Measurements from ENCODE around the gene PCDHB9.
"Not testable (repeated sequence)": the region's sequence is repeated elsewhere in the genome, so short reads cannot be mapped to it uniquely, and the experiment has no call there.

The PCDHB9 gene

GRCh38 chr5:141186897-141187512 lies at the start of gene PCDHB9:
Gene PCDHB9, plus strand, starts transcription at chr5:141187161. Its CDS starts 158 bp downstream, at chr5:141187319.
- DNase-seq (ENCODE audit: insufficient read length, low spot score) (peak; percentile 60), FAIRE-seq (peak; percentile 46)
- TF ChIP-seq CTCF (IDR thresholded peaks at IDR 0.05; ENCODE audit: insufficient read depth, missing control alignments) = peak; percentile 23

GRCh38 chr5:141137346-141137745 lies 49.6 kb upstream of the PCDHB9 start:
- FAIRE-seq; DNase-seq (ENCODE audit: insufficient read length, low spot score): not testable (repeated sequence)

GRCh38 chr5:141149812-141150211 lies 37.1 kb upstream of the PCDHB9 start, which contains the start of gene PCDHB6:
Gene PCDHB6, plus strand, starts transcription at chr5:141150057. Its CDS starts 201 bp downstream, at chr5:141150258.
- no peak for TF ChIP-seq CTCF (IDR thresholded peaks at IDR 0.05; ENCODE audit: insufficient read depth, missing control alignments)
- DNase-seq (ENCODE audit: insufficient read length, low spot score) = no peak
- no peak for FAIRE-seq

- no peak for FAIRE-seq
- TF ChIP-seq CTCF (IDR thresholded peaks at IDR 0.05; ENCODE audit: insufficient read depth, missing control alignments) = no peak
- DNase-seq (ENCODE audit: insufficient read length, low spot score) = no peak
Observed at GRCh38 chr5:141150224-141150992, 36.6 kb upstream of the PCDHB9 start.

- FAIRE-seq (no peak), DNase-seq (ENCODE audit: insufficient read length, low spot score) (no peak)
- no peak for TF ChIP-seq CTCF (IDR thresholded peaks at IDR 0.05; ENCODE audit: insufficient read depth, missing control alignments)
Observed at GRCh38 chr5:141150993-141151325, 36.0 kb upstream of the PCDHB9 start.

- FAIRE-seq; DNase-seq (ENCODE audit: insufficient read length, low spot score): not testable (repeated sequence)
Observed at GRCh38 chr5:141151632-141152031, 35.3 kb upstream of the PCDHB9 start.

- not testable (repeated sequence) for FAIRE-seq; DNase-seq (ENCODE audit: insufficient read length, low spot score)
Observed at GRCh38 chr5:141152096-141152495, 34.9 kb upstream of the PCDHB9 start.

GRCh38 chr5:141155540-141156374 lies 31.2 kb upstream of the PCDHB9 start:
- FAIRE-seq = peak; percentile 78

GRCh38 chr5:141157356-141157755 lies 29.6 kb upstream of the PCDHB9 start:
- FAIRE-seq; DNase-seq (ENCODE audit: insufficient read length, low spot score): not testable (repeated sequence)

More at GRCh38 chr5:141155540-141156374, 31.2 kb upstream of the PCDHB9 start:
- TF ChIP-seq CTCF (IDR thresholded peaks at IDR 0.05; ENCODE audit: insufficient read depth, missing control alignments) = peak; percentile 12
- no peak for DNase-seq (ENCODE audit: insufficient read length, low spot score)

- FAIRE-seq; DNase-seq (ENCODE audit: insufficient read length, low spot score): not testable (repeated sequence)
Observed at GRCh38 chr5:141157901-141158300, 29.1 kb upstream of the PCDHB9 start.

All from D721Med (cell line).